NT2/D1 (cell line): ENCODE results near the gene ALDH3B1.

Experiments used
- DNase-seq: peaks from one replicate; pipeline ENCODE4 v3.0.0-alpha.2; 2011; ENCODE audit warnings: low read depth, low spot score
- H3K27me3 ChIP-seq: 2 replicates; pipeline ENCODE4 v1.6.0; 2011; ENCODE audit warnings: mild to moderate bottlenecking; ENCODE audit not compliant: insufficient read length, insufficient read depth
- H3K36me3 ChIP-seq: 2 replicates; pipeline ENCODE4 v1.6.1; 2011; ENCODE audit warnings: mild to moderate bottlenecking, low read length, mixed read lengths; ENCODE audit not compliant: insufficient read depth, insufficient read length
- H3K4me1 ChIP-seq: 2 replicates; pipeline ENCODE4 v1.5.1; 2011; ENCODE audit not compliant: insufficient read depth, insufficient read length
- H3K4me3 ChIP-seq: 2 replicates; pipeline ENCODE4 v1.5.1; 2011; ENCODE audit warnings: low read depth; ENCODE audit not compliant: insufficient read length
- H3K9ac ChIP-seq: 2 replicates; pipeline ENCODE4 v1.6.0; 2011; ENCODE audit warnings: low read depth; ENCODE audit not compliant: insufficient read length
- H3K9me3 ChIP-seq: 2 replicates; pipeline ENCODE4 v1.5.1; 2011; ENCODE audit warnings: mild to moderate bottlenecking, low read length; ENCODE audit not compliant: insufficient read depth
- SUZ12 ChIP-seq: IDR thresholded peaks from 2 replicates; pipeline ENCODE4 v1.6.1; 2011; ENCODE audit not compliant: insufficient read length, insufficient read depth; ENCODE audit errors: extremely low read depth
- YY1 ChIP-seq: IDR thresholded peaks from 2 replicates; pipeline ENCODE4 v1.6.1; 2011; ENCODE audit not compliant: insufficient read length, insufficient read depth
- ZNF274 ChIP-seq: IDR thresholded peaks from 2 replicates; pipeline ENCODE4 v1.6.1; 2011; ENCODE audit warnings: mild to moderate bottlenecking, low read depth, low read length

ALDH3B1 gene

GRCh38 chr11:67996051-67996450 is 14.1 kb upstream of the ALDH3B1 start:
- no peak for TF ChIP-seq YY1
- no peak for TF ChIP-seq ZNF274
- no peak for TF ChIP-seq SUZ12
- H3K9me3 ChIP-seq = no peaks in the 10 kb centered on the region
- H3K9ac ChIP-seq = no peak overlapping the region

GRCh38 chr11:67996622-67997474 is 13.3 kb upstream of the ALDH3B1 start:
- DNase-seq = peak; percentile 71
- H3K9me3 ChIP-seq = no peaks in the 10 kb centered on the region
- no peaks in the 10 kb centered on the region for H3K27me3 ChIP-seq
- no peak overlapping the region for H3K4me3 ChIP-seq
- TF ChIP-seq ZNF274 (no peak), YY1 (no peak), SUZ12 (no peak)
- peaks cover 8% of the 10 kb centered on the region for H3K36me3 ChIP-seq
- no peak overlapping the region for H3K9ac ChIP-seq
- peaks cover 11% of the 10 kb centered on the region for H3K4me1 ChIP-seq

More at GRCh38 chr11:67996051-67996450, 14.1 kb upstream of the ALDH3B1 start:
- DNase-seq = no peak
- Histone ChIP-seq H3K4me3 (no peak overlapping the region), H3K36me3 (peaks cover 8% of the 10 kb centered on the region), H3K4me1 (peaks cover 11% of the 10 kb centered on the region), H3K27me3 (no peaks in the 10 kb centered on the region)

GRCh38 chr11:67997475-67997921 is 12.6 kb upstream of the ALDH3B1 start:
- no peak overlapping the region for H3K9ac ChIP-seq
- peaks cover 8% of the 10 kb centered on the region for H3K36me3 ChIP-seq
- no peak for DNase-seq
- H3K27me3 ChIP-seq = no peaks in the 10 kb centered on the region
- peaks cover 12% of the 10 kb centered on the region for H3K4me1 ChIP-seq
- TF ChIP-seq SUZ12 (no peak), ZNF274 (no peak), YY1 (no peak)
- H3K9me3 ChIP-seq = no peaks in the 10 kb centered on the region
- H3K4me3 ChIP-seq = no peak overlapping the region

GRCh38 chr11:67998150-67999045 is 11.7 kb upstream of the ALDH3B1 start:
- TF ChIP-seq SUZ12 = no peak
- no peak for TF ChIP-seq ZNF274
- TF ChIP-seq YY1 = no peak
- no peak for DNase-seq
- Histone ChIP-seq H3K4me1 (peaks cover 18% of the 10 kb centered on the region), H3K36me3 (peaks cover 8% of the 10 kb centered on the region), H3K4me3 (no peak overlapping the region), H3K27me3 (no peaks in the 10 kb centered on the region), H3K9me3 (no peaks in the 10 kb centered on the region), H3K9ac (no peak overlapping the region)

GRCh38 chr11:67999201-67999629 is 10.9 kb upstream of the ALDH3B1 start:
- Histone ChIP-seq H3K27me3 (peaks cover 3% of the 10 kb centered on the region), H3K36me3 (peaks cover 8% of the 10 kb centered on the region), H3K9me3 (no peaks in the 10 kb centered on the region), H3K4me1 (peaks cover 20% of the 10 kb centered on the region), H3K9ac (no peak overlapping the region), H3K4me3 (no peak overlapping the region)
- TF ChIP-seq ZNF274 = no peak
- no peak for TF ChIP-seq YY1
- no peak for TF ChIP-seq SUZ12
- DNase-seq = no peak

GRCh38 chr11:67999704-68000103 is 10.4 kb upstream of the ALDH3B1 start:
- H3K4me3 ChIP-seq = no peak overlapping the region
- peaks cover 3% of the 10 kb centered on the region for H3K27me3 ChIP-seq
- DNase-seq = no peak
- peaks cover 8% of the 10 kb centered on the region for H3K36me3 ChIP-seq
- TF ChIP-seq ZNF274 (no peak), YY1 (no peak), SUZ12 (no peak)
- H3K4me1 ChIP-seq = peaks cover 23% of the 10 kb centered on the region
- no peaks in the 10 kb centered on the region for H3K9me3 ChIP-seq
- H3K9ac ChIP-seq = no peak overlapping the region
